NB4 (cell line): ENCODE measurements around the gene RTP1.

Experiments
- DNase-seq: peaks from one replicate; pipeline ENCODE4 v3.0.0; 2010; ENCODE audit warnings: low read depth
- H3K4me3 ChIP-seq: one replicate; pipeline ENCODE4 v1.5.1; 2011; ENCODE audit warnings: mild to moderate bottlenecking, low read depth, low read length, moderate library complexity
- CTCF ChIP-seq: IDR thresholded peaks from one replicate; pipeline ENCODE4 v1.5.1; 2012; ENCODE audit warnings: low read depth, low read length
- MYC ChIP-seq: IDR thresholded peaks from 2 replicates; pipeline ENCODE4 v1.6.1; 2011; ENCODE audit warnings: low read depth, low read length
- POLR2A ChIP-seq: IDR thresholded peaks from 2 replicates; pipeline ENCODE4 v1.6.1; 2011; ENCODE audit warnings: mild to moderate bottlenecking; ENCODE audit not compliant: insufficient read length; ENCODE audit errors: extremely low read depth
- TF ChIP-seq, protein P1 (sequence below): IDR thresholded peaks from 2 replicates; pipeline ENCODE4 v1.6.1; 2011; ENCODE audit warnings: low read depth, low read length

The RTP1 gene

DNA sequence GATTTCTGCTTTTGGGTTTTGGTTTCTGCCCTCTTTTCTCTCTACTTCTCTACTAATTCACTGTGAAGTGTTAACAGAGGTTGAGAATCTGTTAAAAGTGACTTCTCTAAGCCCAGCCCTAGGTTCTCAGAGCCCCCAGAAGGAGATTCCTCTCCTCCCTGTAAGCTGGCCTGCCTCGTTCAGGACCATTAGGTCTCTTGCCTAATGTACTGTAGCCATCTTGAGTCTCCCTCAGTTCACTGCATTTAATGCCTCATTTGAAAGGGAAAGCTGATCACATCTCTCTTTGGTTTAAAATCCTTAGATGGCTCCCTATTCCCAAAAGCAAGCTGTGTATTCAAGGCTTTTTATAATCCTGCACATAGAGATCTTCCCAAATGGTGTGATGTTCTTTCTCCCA lies 16.3 kb downstream of the RTP1 start:
- no peak for DNase-seq
- TF ChIP-seq, protein P1, sequence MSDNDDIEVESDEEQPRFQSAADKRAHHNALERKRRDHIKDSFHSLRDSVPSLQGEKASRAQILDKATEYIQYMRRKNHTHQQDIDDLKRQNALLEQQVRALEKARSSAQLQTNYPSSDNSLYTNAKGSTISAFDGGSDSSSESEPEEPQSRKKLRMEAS = no peak
- TF ChIP-seq MYC (no peak), CTCF (no peak), POLR2A (no peak)
- no peak overlapping the region for H3K4me3 ChIP-seq

- TF ChIP-seq MYC (no peak), POLR2A (no peak), CTCF (no peak)
- TF ChIP-seq, protein P1 = no peak
- DNase-seq = no peak
- H3K4me3 ChIP-seq = no peak overlapping the region
Observed at GRCh38 chr3:187215460-187215859, 18.2 kb downstream of the RTP1 start.

DNA sequence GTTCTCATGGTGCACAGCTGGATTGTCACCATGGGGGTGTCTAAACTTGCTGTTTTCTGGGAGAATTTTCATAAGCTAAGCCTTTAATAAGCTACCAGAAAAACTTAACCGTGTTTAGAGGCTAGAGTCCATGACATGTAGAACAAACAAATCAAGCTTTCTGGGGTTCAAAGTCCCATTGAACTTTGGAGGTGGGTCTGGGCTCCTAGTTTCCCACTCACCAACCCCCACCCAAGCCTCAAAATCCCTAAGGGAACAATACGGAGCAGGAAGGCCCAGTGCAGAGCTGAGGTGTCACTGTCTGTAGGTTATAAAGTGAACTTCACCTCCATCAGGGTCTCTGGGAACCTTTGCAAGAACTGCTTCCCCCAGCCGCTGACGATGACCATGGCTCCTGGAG lies 25.5 kb downstream of the RTP1 start:
- no peak for DNase-seq
- no peak for TF ChIP-seq POLR2A
- TF ChIP-seq, protein P1 = no peak
- no peak for TF ChIP-seq CTCF
- TF ChIP-seq MYC = no peak
- H3K4me3 ChIP-seq = no peak overlapping the region

- TF ChIP-seq MYC (no peak), CTCF (no peak), POLR2A (no peak)
- TF ChIP-seq, protein P1 = no peak
- H3K4me3 ChIP-seq = no peak overlapping the region
- no peak for DNase-seq
Observed at GRCh38 chr3:187223799-187224198, 26.5 kb downstream of the RTP1 start.

- DNase-seq = no peak
- H3K4me3 ChIP-seq = no peak overlapping the region
- TF ChIP-seq, protein P1 = no peak
- TF ChIP-seq MYC = no peak
Observed at GRCh38 chr3:187227658-187228258, 30.5 kb downstream of the RTP1 start.

- no peak overlapping the region for H3K4me3 ChIP-seq
- no peak for TF ChIP-seq POLR2A
- no peak for TF ChIP-seq MYC
- TF ChIP-seq CTCF = no peak
- TF ChIP-seq, protein P1 = no peak
- no peak for DNase-seq
Observed at GRCh38 chr3:187228740-187229139, 31.5 kb downstream of the RTP1 start.
